SHP77 (cell line): ENCODE data around the gene PCBP3.
"Not testable (repeated sequence)": the region's sequence is repeated elsewhere in the genome, so short reads cannot be mapped to it uniquely, and the experiment has no call there.

ENCODE experiments used
- DNase-seq, 2 experiments: peaks; one replicate each; lab custom pipeline; 2025; lab: John Stamatoyannopoulos, UW

The PCBP3 gene

GRCh38 chr21:45947296-45947695 is 303.8 kb downstream of the PCBP3 start:
- DNase-seq = no peak

- DNase-seq = no peak
Observed at GRCh38 chr21:45947716-45948255, 304.3 kb downstream of the PCBP3 start.

DNA sequence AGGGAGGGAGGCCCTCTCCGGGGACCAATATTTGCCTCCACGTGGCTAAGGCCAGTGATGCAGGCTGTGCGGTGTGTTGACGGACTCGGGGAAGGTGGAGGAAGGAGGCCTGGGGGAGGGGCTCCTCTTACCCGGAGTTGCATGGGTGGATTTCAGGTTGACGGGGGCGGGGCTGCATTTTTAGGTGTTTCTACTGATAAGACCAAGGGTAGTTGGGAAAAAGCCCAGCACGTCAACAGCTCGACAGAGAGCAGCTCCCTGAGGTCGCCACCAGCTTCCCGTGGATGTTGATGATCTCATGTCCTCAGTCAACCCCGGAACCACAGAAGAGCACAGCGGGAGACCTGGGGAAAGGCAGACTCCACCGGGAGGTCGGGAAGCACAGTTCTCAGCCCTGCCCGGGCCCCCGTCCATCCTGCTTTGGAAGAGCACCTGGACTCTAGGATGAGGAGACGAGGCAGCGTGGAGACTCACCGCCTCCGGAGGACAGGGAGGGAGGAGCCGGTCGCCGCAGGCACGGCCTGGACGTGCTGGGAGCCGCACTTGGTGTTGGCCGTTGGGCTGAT is 305.1 kb downstream of the PCBP3 start:
- DNase-seq = no peak

DNA sequence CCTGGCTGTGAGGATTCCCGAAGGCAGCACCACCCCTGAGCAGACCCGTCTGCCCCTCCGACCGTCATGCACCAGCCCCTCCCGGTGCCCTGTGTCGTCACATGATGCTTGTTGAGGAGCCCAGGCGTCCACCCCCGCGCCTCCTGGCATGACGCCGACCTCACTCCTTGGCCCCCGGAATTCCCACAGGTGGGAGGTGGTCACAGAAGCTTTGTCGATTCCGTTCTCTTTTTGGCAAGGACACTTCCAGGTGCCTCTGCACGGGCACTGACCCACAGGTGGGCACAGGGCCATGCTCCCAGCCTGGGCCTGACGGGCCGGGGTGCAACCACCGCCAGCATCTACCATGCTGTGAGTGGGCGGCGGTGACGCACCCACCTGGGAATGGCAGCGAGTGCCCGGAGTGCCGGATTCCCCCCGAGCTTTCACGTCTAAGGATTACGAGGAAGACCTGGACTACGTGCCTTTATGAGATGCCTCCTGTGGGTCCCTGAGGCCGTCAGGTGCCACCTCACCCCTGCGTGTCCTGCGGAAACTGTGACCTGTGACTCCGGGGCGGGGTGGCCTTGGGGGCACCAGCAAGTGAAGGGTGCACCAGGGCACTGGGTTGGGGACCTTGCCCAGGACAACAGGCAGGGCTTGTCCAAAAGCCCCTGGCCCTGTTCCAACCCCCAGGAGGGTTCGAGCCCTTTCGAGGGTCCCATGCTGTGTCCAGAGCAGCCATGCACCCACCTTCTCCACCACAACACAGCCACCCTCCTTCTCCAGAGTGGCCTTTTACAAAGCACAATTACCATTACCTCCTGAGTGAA is 306.6 kb downstream of the PCBP3 start:
- no peak for DNase-seq

DNA sequence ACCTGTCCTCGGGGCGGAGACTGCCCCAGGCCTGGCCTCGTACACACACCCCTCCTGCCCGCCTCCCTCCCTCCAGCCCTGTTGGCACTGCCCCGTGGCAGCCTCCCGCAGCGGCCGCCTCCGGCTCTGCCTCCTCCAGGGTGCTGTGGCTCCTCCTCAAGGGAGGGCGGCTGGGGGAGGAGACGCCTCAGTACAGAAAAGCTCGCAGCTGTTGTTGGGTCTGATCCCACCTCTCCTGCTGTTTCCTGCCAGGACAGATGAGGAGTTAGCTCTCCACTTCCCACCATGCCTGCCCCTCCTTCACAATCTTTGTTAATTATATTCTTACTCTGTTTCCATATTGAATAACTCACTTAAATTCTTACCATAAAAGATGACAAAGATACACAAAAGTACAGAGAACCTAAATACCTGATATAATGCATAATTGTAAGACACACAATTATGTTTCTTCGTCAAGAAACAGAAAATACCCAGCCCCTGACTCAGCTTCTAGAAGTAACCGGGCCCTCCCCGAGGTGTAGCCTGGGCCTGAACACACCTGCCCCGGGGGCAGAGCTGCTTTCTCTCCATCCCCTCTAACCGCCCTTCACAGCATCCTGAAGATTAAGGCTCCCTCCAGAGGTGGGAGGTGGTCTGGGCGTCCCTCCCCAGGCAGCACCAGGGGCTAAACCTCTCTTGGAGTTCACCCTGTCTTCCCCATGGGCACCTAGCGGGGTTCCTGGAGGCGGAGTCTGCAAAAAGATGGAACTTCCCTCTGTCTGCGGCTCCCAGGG is 307.4 kb downstream of the PCBP3 start:
- no peak for DNase-seq

DNA sequence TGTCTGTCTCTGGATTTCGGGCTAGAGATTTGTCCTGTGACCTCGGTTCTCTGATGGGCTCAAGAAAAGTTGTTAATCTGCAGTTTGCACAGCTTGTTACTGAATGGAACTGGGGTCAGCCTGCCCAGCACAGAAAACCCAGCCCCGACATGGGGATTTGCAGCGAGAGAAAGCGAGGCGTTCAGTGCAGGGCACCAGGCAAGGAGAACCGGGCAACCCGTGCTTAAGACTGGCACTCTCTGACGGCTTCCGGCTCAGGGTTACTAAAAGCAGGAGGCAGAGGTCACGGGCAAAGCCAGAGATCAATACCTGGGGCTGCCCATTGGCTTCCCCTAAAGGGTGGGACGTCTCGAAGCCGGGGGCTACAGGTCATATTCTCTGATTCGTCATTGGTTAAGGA is 308.2 kb downstream of the PCBP3 start:
- DNase-seq = no peak

- not testable (repeated sequence) for DNase-seq
Observed at GRCh38 chr21:45952527-45952926, 309.0 kb downstream of the PCBP3 start.

DNA sequence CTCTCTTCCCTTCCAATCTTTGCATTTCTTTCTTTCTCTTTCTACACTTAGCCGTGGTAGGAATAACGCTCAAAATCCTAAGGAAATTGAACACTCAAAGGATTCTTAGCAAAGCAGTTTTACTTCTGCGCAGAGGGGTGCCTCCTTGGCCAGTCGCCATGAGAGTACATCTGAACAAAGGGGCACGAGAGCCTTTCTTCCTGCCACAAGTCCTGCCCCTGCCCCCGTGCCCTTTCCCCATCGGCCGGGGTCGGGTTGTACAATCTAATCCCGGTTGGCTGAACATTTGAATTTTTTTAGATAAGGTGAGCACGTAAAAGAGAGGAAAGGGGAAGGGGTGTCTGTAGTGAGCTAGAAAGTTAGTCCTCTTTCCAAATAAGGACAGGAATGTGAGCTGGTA is 309.4 kb downstream of the PCBP3 start:
- no peak for DNase-seq

GRCh38 chr21:45954261-45954660 is 310.7 kb downstream of the PCBP3 start:
- no peak for DNase-seq

DNA sequence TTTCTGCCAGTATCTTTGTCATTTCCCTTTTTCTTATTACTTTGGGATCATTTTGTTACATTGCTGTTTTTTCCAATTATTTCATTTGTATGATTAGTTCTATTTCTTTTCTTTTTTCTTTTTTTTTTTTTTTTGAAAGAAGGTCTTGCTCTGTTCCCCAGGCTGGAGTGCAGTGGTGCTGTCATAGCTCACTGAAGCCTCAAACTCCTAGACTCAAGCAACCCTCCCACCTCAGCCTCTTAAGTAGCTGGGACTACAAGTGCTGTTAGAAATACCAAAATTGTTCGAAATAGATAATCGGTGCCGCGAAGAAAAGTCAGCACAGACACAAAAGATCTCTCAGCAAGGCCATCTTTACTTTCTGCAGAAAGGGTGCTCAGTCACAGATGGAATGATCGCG is 311.4 kb downstream of the PCBP3 start:
- no peak for DNase-seq

- no peak for DNase-seq
Observed at GRCh38 chr21:45957551-45957950, 314.0 kb downstream of the PCBP3 start.

DNA sequence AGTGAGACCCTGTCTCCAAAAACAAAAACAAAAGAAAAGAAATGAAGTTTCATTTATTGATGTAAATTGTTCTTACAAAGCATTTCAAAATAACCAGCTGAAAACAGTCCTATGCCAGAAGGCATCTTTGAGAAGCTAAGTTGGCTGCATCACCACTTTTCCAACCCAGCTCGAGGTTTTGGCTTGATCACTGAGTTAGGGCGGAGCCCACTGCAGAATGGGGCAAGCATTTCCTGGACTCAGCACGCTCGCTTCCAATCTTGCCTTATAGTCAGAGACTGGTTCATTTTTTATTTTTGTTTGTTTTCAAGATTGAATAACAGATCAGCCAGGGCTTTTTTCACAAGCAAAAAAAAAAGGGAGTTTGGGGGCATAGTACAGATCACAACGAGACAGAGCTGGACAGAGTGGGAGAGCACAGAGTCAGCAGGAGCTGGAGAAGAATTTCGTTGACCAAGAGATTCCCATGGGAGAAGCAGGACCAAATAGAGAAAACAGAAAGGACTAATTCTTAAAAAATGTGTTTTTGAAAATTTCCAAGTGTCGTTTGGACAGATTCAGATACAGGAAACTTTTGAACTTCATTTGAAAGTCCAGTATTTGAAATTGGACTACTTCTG is 314.6 kb downstream of the PCBP3 start:
- DNase-seq = no peak

DNA sequence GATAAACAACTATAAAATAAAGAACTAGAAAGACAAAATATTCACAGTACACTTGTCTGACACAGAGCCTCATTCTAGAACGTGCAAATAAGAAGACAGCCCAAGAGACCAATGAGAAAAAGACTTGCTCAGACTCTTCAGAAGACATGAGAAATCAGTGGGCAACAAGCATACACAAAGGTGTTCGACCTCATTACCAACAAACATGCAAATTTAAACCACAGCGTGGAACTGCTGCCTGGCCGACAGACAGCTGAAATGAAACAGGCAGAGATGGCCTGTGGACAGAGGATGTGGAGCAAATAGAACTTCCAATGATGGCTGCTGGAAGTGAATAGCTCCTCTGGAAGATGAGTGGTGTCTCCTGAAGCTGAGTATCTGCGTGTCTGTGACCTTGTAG is 315.7 kb downstream of the PCBP3 start:
- DNase-seq = no peak

DNA sequence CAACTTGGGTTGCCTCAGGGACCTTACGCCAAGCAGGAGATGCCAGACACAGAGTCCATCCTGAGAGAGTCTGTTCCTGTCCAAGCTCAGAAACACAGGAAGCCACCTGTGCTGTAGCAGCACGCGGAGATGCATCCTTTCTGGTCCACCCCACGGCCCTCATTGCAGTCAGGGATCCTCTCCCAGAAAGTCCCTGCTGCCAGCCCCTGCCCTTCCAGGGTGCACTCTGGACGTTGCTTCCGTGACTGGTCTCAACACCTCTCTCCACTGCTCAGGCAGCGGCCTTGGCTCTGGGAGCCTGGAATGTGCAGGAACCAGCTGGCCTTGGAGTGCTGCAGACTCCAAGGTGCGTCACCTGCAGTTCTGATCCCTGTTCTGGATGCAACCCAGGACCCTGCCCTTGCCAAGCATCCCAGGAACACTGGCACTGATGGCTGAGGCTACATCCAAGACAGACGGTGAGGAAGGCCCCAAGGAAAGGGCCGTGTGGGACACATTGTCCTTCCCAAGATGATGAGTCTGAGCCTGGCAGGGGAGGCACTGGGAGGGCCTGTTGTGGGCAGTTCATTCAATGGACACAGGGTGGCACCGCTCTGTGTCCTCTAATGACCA is 316.4 kb downstream of the PCBP3 start:
- DNase-seq = no peak

DNA sequence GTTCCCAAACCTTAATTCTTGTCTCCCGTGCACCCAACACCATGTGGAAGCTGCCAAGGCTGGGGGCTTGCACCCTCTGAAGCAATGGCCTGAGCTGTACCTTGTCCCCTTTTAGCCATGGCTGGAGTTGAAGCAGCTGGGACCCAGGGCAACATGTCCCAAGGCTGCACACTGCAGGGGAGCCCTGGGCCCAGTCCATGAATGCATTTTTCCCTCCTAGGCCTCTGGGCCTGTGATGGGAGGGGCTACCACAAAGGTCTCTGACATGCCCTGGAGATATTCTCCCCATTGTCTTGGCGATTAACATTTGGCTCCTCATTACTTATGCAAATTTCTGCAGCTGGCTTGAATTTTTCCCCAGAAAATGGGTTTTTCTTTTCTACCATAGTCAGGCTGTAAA is 317.9 kb downstream of the PCBP3 start:
- DNase-seq = not testable (repeated sequence)

DNA sequence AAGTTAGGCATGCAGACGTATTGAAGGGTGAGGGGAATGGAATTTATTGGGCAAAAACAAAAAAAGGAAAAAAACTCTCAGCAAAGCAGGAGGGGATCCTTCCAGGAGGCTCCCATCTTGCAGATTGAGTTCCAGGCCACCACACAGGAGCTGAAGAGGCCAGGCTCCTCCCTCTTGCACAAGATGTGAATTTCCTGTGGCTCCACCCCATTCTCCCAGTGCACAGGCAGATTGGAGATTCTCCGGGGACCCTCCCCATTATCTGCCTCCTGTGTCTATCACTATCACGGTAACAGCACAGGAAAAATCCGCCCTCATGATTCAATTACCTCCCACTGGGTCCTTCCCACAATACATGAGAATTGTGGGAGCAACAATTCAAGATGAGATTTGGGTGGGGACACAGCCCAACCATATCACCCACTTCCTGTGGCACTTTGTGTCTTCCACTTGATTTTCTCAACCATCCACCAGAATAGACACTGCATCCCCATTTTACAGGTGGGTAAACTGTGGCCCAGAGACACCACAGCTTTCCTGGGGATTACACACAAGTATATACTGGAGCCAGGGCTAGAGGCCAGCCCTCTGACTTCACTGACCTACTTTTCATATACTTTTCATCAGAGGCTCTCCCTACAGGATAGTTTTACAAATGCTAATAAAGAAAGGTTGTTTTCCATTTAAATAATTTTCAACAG is 319.2 kb downstream of the PCBP3 start:
- DNase-seq = no peak

GRCh38 chr21:45963232-45963570 is 319.7 kb downstream of the PCBP3 start:
- no peak for DNase-seq

GRCh38 chr21:45964649-45965048 is 321.1 kb downstream of the PCBP3 start:
- DNase-seq = no peak

GRCh38 chr21:45965084-45965809 is 321.7 kb downstream of the PCBP3 start:
- DNase-seq = no peak

DNA sequence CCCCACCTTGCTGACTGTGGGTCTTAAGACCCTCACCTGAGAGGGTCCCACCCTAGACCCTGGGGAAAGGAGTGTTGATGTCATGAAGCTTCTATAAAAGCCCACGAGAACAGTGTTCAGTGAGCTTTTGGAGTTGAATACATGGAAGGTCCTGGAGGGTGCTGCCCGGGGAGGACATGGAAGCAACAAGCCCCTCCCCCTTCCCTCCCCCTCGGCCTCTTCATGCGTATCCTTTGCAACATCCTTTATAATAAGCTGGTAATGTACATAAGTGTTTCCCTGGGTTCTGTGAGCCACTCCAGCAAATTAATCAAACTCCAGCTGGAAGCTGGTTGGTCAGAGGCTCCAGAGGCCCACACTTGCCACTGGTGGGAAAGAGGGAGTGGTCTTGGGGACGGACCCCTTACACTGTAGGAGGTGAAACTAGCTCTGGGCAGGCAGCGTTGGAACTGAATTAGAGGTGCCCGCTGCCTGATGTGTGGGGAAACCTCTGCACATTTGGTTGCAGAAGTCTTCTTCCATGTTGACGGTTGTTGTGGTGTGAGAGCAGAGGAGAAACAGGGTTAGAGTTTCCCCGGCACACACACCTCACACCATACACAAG is 323.4 kb downstream of the PCBP3 start:
- DNase-seq = no peak
